ENCODE data around the gene RAB33A. TPM values are rescaled to one million over a fixed set of nuclear protein-coding genes. Genes with fewer than 3 reads are reported as not detected.

Gene RAB33A
- total and polyA plus RNA-seq, 4 donors, result 0.13 to 0.61 (median 0.55) TPM

GRCh38 chrX:130173190-130173895, 1.6 kb downstream of the RAB33A start:
- H3K9ac ChIP-seq (ENCODE audit: low read depth in 1 of 2, low read length in 2 of 2), result no peak overlapping the region
- no peak overlapping the region for H3K4me3 ChIP-seq (ENCODE audit: low read depth in 1 of 3, low read length in 3 of 3)

GRCh38 chrX:130174045-130174704, 2.4 kb downstream of the RAB33A start:
- no peak for DNase-seq (ENCODE audit: low spot score)
- H3K36me3 ChIP-seq (ENCODE audit: control insufficient read depth in 4 of 4, insufficient read depth in 3 of 4, low read depth in 1 of 4, low read length in 3 of 4), result no peaks in the 10 kb centered on the region
- TF ChIP-seq JUND (IDR thresholded peaks at IDR 0.05) (peak in 1 of 2 donors; percentile 9), HNF4A (conservative IDR thresholded peaks at IDR 0.05) (no peak), ATF3 (IDR thresholded peaks at IDR 0.05) (no peak)
- H3K9ac ChIP-seq (ENCODE audit: low read depth in 1 of 2, low read length in 2 of 2), result no peak overlapping the region
- peak overlapping the region; percentile 25 to 56 for H3K27ac ChIP-seq (ENCODE audit: low read depth in 1 of 2, low read length in 2 of 2)
- WGBS, result 50% methylated on average over 10 of the region's 10 CpGs
- H3K4me3 ChIP-seq (ENCODE audit: low read depth in 1 of 3, low read length in 3 of 3), result no peak overlapping the region
- peaks cover 0 to 16% (median 4%) of the 10 kb centered on the region in 4 donors for H3K4me1 ChIP-seq (ENCODE audit: control insufficient read depth in 4 of 4, insufficient read depth in 4 of 4, low read length in 3 of 4)
- no peaks in the 10 kb centered on the region for H3K27me3 ChIP-seq (ENCODE audit: control insufficient read depth in 4 of 4, insufficient read depth in 4 of 4, low read length in 3 of 4)
- no peaks in the 10 kb centered on the region for H3K9me3 ChIP-seq (ENCODE audit: control insufficient read depth in 4 of 4, low read length in 3 of 4)

More at GRCh38 chrX:130173190-130173895, 1.6 kb downstream of the RAB33A start:
- DNase-seq (ENCODE audit: low spot score), result no peak
- Histone ChIP-seq H3K36me3 (ENCODE audit: control insufficient read depth in 4 of 4, insufficient read depth in 3 of 4, low read depth in 1 of 4, low read length in 3 of 4) (no peaks in the 10 kb centered on the region), H3K9me3 (ENCODE audit: control insufficient read depth in 4 of 4, low read length in 3 of 4) (no peaks in the 10 kb centered on the region), H3K27me3 (ENCODE audit: control insufficient read depth in 4 of 4, insufficient read depth in 4 of 4, low read length in 3 of 4) (no peaks in the 10 kb centered on the region), H3K4me1 (ENCODE audit: control insufficient read depth in 4 of 4, insufficient read depth in 4 of 4, low read length in 3 of 4) (peaks cover 0 to 16% (median 4%) of the 10 kb centered on the region in 4 donors), H3K27ac (ENCODE audit: low read depth in 1 of 2, low read length in 2 of 2) (peak overlapping the region; percentile 37 to 49)
- TF ChIP-seq TAF1 (conservative IDR thresholded peaks at IDR 0.05) (no peak), JUND (IDR thresholded peaks at IDR 0.05) (no peak), NR2F2 (IDR thresholded peaks at IDR 0.05) (peak; percentile 70), EGR1 (IDR thresholded peaks at IDR 0.05; ENCODE audit: low read depth in 2 of 2) (no peak)
- 59% methylated on average over 7 of the region's 7 CpGs for WGBS

GRCh38 chrX:130174937-130175336, 3.2 kb downstream of the RAB33A start:
- 98% methylated on average over 2 of the region's 2 CpGs for WGBS
- Histone ChIP-seq H3K9me3 (ENCODE audit: control insufficient read depth in 4 of 4, low read length in 3 of 4) (no peaks in the 10 kb centered on the region), H3K27ac (ENCODE audit: low read depth in 1 of 2, low read length in 2 of 2) (no peak overlapping the region), H3K9ac (ENCODE audit: low read depth in 1 of 2, low read length in 2 of 2) (no peak overlapping the region), H3K4me3 (ENCODE audit: low read depth in 1 of 3, low read length in 3 of 3) (no peak overlapping the region), H3K36me3 (ENCODE audit: control insufficient read depth in 4 of 4, insufficient read depth in 3 of 4, low read depth in 1 of 4, low read length in 3 of 4) (no peaks in the 10 kb centered on the region), H3K27me3 (ENCODE audit: control insufficient read depth in 4 of 4, insufficient read depth in 4 of 4, low read length in 3 of 4) (no peaks in the 10 kb centered on the region), H3K4me1 (ENCODE audit: control insufficient read depth in 4 of 4, insufficient read depth in 4 of 4, low read length in 3 of 4) (peaks cover 0 to 16% (median 4%) of the 10 kb centered on the region in 4 donors)
- no peak for DNase-seq (ENCODE audit: low spot score)
- TF ChIP-seq ATF3 (IDR thresholded peaks at IDR 0.05) (no peak), JUND (IDR thresholded peaks at IDR 0.05) (no peak), CTCF (IDR thresholded peaks at IDR 0.05; ENCODE audit: low read depth, low read length, missing input control) (no peak), FOXA2 (IDR thresholded peaks at IDR 0.05) (no peak), NR2F2 (IDR thresholded peaks at IDR 0.05) (no peak), HNF4G (IDR thresholded peaks at IDR 0.05) (no peak), SP1 (IDR thresholded peaks at IDR 0.05) (no peak), REST (IDR thresholded peaks at IDR 0.05) (no peak), RXRA (IDR thresholded peaks at IDR 0.05) (no peak), YY1 (IDR thresholded peaks at IDR 0.05) (no peak), FOXA1 (IDR thresholded peaks at IDR 0.05) (no peak), GABPA (IDR thresholded peaks at IDR 0.05 in 1 of 2, conservative IDR thresholded peaks at IDR 0.05 in 1 of 2) (no peak), EGR1 (IDR thresholded peaks at IDR 0.05; ENCODE audit: low read depth in 2 of 2) (no peak)
